Upper lobe of right lung (tissue), 1 donor: Measurements from ENCODE around the gene HNRNPUL2. TPM values are rescaled to one million over a fixed set of nuclear protein-coding genes. Genes with fewer than 3 reads are reported as not detected.
"Not testable (repeated sequence)": the region's sequence is repeated elsewhere in the genome, so short reads cannot be mapped to it uniquely, and the experiment has no call there.

ENCODE experiments used
- ATAC-seq: fragments of 200-7000 bp; cut with Tn5 transposase; one replicate; pipeline ENCODE4 v1.9.1; 2020; ENCODE audit warnings: mild to moderate bottlenecking, moderate library complexity
- DNase-seq: peaks from one replicate; pipeline ENCODE4 v3.0.0-alpha.2; 2020
- H3K27ac ChIP-seq: fragments of 200-600 bp; one replicate; pipeline ENCODE4 v1.8.0; 2022
- H3K27me3 ChIP-seq: fragments of 200-600 bp; one replicate; pipeline ENCODE4 v1.8.0; 2022; ENCODE audit warnings: mild to moderate bottlenecking
- H3K36me3 ChIP-seq: fragments of 200-600 bp; one replicate; pipeline ENCODE4 v1.8.0; 2022
- H3K4me1 ChIP-seq: fragments of 200-600 bp; one replicate; pipeline ENCODE4 v1.8.0; 2022
- H3K4me3 ChIP-seq: fragments of 200-600 bp; one replicate; pipeline ENCODE4 v1.8.0; 2022; ENCODE audit warnings: mild to moderate bottlenecking
- H3K9me3 ChIP-seq: fragments of 200-600 bp; one replicate; pipeline ENCODE4 v1.8.0; 2022
- CTCF ChIP-seq: fragments of 200-600 bp; IDR thresholded peaks from one replicate; pipeline ENCODE4 v1.8.0; 2022; ENCODE audit warnings: antibody characterized with exemption
- intact Hi-C: fragments of 100-400 bp; cut with DNase I; formaldehyde crosslinking; loops from one replicate; pipeline ENCODE4 v1.11.0; 2022
- total RNA-seq: library from RNA; stranded (reverse); fragmentation: NEBNext Ultra II Directional; extraction: Animal tissue kit (Norgen Biotek cat#: 25700); gene quantifications from one replicate; pipeline ENCODE4 v1.2.1, GENCODE V29; 2021
- donor health status: DM: no; HTN: yes; CAD: no; lungs with severe emphysema.

The HNRNPUL2 gene
- total RNA-seq, 1 donor from 2014 or later: 43.1 TPM

- Histone ChIP-seq H3K4me1 (peaks cover 24% of the 10 kb centered on the region), H3K27ac (peak within 1 kb of the TSS; percentile 92), H3K27me3 (no peaks in the 10 kb centered on the region), H3K4me3 (peak within 1 kb of the TSS; percentile 94), H3K9me3 (no peaks in the 10 kb centered on the region), H3K36me3 (peaks cover 34% of the 10 kb centered on the region)
- peak; percentile 94 for DNase-seq
- intact Hi-C loops: no loop called here
- peak; percentile 95 for ATAC-seq
- TF ChIP-seq CTCF: no peak
These were observed 48.2 kb downstream of the HNRNPUL2 start, which contains the start of gene UBXN1 for GRCh38 chr11:62678770-62679696. UBXN1 (minus strand) TSS chr11:62679073; CDS start chr11:62678923, 150 bp downstream.

- H3K27ac ChIP-seq: peak overlapping the region; percentile 92
- intact Hi-C loops: no loop called here
- no peaks in the 10 kb centered on the region for H3K9me3 ChIP-seq
- DNase-seq: no peak
- no peak for ATAC-seq
- peaks cover 24% of the 10 kb centered on the region for H3K4me1 ChIP-seq
- peaks cover 39% of the 10 kb centered on the region for H3K36me3 ChIP-seq
- no peak for TF ChIP-seq CTCF
- H3K4me3 ChIP-seq: peak overlapping the region; percentile 94
- H3K27me3 ChIP-seq: no peaks in the 10 kb centered on the region
These were observed 48.9 kb downstream of the HNRNPUL2 start for GRCh38 chr11:62678433-62678769.

GRCh38 chr11:62677714-62678113 is 49.5 kb downstream of the HNRNPUL2 start:
- H3K36me3 ChIP-seq: peaks cover 39% of the 10 kb centered on the region
- H3K9me3 ChIP-seq: no peaks in the 10 kb centered on the region
- H3K4me1 ChIP-seq: peaks cover 27% of the 10 kb centered on the region
- ATAC-seq (no peak), DNase-seq (no peak)
- H3K27ac ChIP-seq: peak overlapping the region; percentile 92
- peak overlapping the region; percentile 94 for H3K4me3 ChIP-seq
- intact Hi-C loops: no loop called here
- no peak for TF ChIP-seq CTCF
- H3K27me3 ChIP-seq: no peaks in the 10 kb centered on the region

GRCh38 chr11:62677156-62677555 is 50.1 kb downstream of the HNRNPUL2 start:
- intact Hi-C loops: no loop called here
- peaks cover 33% of the 10 kb centered on the region for H3K4me1 ChIP-seq
- peaks cover 39% of the 10 kb centered on the region for H3K36me3 ChIP-seq
- no peaks in the 10 kb centered on the region for H3K27me3 ChIP-seq
- ATAC-seq (no peak), DNase-seq (no peak)
- no peaks in the 10 kb centered on the region for H3K9me3 ChIP-seq
- H3K4me3 ChIP-seq: no peak overlapping the region
- no peak overlapping the region for H3K27ac ChIP-seq
- TF ChIP-seq CTCF: no peak

- peaks cover 34% of the 10 kb centered on the region for H3K4me1 ChIP-seq
- intact Hi-C loops: no loop called here
These were observed 50.6 kb downstream of the HNRNPUL2 start for GRCh38 chr11:62676698-62677097.

GRCh38 chr11:62675415-62675814 is 51.8 kb downstream of the HNRNPUL2 start:
- DNase-seq: not testable (repeated sequence)
- Histone ChIP-seq H3K36me3 (peaks cover 39% of the 10 kb centered on the region), H3K4me1 (peaks cover 37% of the 10 kb centered on the region)

More at GRCh38 chr11:62676698-62677097, 50.6 kb downstream of the HNRNPUL2 start:
- H3K9me3 ChIP-seq: no peaks in the 10 kb centered on the region
- ATAC-seq (no peak), DNase-seq (no peak)
- no peak overlapping the region for H3K27ac ChIP-seq
- H3K36me3 ChIP-seq: peaks cover 39% of the 10 kb centered on the region
- TF ChIP-seq CTCF: no peak
- H3K27me3 ChIP-seq: no peaks in the 10 kb centered on the region
- no peak overlapping the region for H3K4me3 ChIP-seq

More at GRCh38 chr11:62675415-62675814, 51.8 kb downstream of the HNRNPUL2 start:
- H3K27me3 ChIP-seq, ATAC-seq, H3K4me3 ChIP-seq, H3K27ac ChIP-seq, intact Hi-C loops, H3K9me3 ChIP-seq: not testable (repeated sequence)
